ENCODE data around the gene GLT8D1.
A peak's percentile ranks its signal among the peaks of the same experiment; 100 is the strongest.

GLT8D1 gene

DNA sequence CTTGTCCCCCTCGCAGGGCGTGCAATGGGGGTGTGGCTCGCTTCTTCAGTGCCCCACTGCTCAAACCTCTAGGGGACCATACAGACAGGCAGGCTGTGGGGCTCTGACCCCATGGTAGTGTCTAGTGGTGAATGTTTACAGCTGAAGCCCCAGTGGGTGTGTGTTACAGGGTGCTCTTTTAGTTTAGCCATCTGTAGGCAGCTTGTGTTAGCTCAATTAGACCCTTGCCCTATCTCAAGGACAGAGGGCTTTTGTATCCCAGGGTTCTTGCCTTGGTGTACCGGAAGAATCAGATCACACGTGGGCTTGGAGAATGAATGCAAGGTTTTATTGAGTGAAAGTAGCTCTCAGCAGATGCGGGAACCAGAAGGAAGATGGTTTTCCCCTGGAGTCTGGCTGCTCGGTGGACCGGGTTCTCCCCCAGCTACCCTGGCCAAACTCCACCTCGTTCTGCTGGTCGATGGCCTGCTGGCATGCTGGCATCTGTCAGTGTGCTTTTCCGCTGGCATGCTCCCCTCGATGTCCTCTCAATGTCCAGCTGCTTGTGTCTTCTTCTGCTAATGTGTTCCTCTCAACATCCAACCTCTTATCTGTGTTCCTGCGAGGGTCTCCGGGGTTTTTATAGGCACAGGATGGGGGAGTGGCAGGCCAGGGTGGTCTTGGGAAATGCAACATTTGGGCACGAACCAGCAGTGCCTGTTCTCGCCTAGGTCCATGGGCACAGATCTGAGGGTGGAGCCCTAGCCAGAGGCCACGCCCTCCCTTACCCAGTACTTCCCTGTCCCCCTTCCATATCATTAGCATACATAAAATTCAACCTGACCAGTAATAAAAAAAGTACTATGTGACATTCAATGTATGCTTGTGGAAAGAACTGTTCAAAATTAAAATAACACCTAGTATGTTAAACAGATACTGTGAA lies 7.0 kb upstream of the GLT8D1 start:
- DNase-seq (ENCODE audit: low spot score), result no peak

DNA sequence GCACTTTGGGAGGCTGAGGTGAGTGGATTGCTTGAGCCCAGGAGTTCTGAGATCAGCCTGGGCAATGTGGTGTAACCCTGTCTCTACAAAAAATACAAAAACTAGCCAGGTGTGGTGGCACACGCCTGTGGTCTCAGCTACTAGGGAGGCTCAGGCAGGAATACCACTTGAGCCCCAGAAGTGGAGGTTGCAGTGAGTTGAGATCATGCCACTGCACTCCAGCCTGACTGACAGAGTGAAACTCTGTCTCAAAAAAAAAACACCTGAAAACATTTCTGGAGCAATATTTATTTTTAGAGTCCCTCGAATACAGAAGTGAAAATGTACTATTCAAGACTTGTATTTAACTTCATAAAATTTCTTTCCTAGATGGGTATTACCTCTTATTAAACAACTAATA lies 4.9 kb upstream of the GLT8D1 start:
- no peak for DNase-seq (ENCODE audit: low spot score)

- DNase-seq (ENCODE audit: low spot score), result no peak
Measured at GRCh38 chr3:52707585-52707984, 2.0 kb upstream of the GLT8D1 start.

- DNase-seq (ENCODE audit: low spot score), result no peak
Measured at GRCh38 chr3:52705438-52705687, 228 bp downstream of the GLT8D1 start.

- DNase-seq (ENCODE audit: low spot score), result no peak
Measured at GRCh38 chr3:52704611-52705437, 767 bp downstream of the GLT8D1 start.

GRCh38 chr3:52703341-52703740 lies 2.2 kb downstream of the GLT8D1 start:
- no peak for DNase-seq (ENCODE audit: low spot score)

DNA sequence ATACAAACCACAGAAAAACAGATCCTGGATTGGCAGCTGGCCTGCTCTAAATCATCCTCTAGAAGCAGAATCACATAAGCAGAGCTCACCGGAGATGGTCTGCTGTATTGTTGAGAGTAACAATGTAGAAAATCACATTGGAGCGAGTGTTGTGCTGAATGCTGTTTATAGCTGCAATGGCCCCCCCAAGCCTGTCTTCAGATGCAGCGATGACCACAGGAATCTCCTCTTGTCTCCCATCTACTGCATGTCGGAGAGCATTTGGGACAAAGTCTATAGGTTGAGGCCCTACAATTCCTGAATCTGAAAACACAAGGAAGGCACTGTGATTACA lies 8.0 kb downstream of the GLT8D1 start:
- DNase-seq (ENCODE audit: low spot score), result no peak

GRCh38 chr3:52696830-52697631 lies 8.6 kb downstream of the GLT8D1 start:
- DNase-seq (ENCODE audit: low spot score), result no peak

GRCh38 chr3:52695798-52696671 lies 9.6 kb downstream of the GLT8D1 start:
- DNase-seq (ENCODE audit: low spot score), result no peak

DNA sequence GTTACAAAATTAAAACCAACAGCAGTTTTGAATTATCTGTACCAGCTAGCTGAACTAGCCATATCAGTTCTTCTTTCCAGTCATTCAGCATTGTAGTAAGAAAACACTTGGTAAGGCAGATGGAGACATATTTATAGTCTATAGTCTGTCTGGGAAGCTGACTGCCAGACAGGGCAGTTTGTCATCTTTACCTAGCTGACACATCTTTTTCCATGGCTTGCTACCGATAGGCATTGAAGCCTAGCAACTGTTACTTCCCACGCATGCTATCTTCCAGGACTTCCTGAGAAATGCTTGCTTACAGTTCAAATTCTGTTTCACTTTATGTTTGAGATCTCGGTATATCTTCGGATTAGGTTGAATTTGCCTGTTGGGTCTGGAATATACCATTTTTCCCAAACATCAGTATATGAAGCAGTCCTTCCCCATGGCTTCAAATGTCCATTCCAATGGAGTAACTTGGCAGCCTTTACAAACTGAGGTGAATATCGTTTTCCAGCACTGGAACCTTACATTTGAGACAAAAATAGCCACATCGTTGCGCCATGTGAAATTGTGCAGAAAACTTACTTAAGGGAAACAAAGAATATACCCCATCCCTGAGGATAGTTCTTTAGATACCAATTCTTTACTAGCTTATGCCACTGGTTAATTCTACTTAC lies 10.9 kb downstream of the GLT8D1 start:
- no peak for DNase-seq (ENCODE audit: low spot score)

DNA sequence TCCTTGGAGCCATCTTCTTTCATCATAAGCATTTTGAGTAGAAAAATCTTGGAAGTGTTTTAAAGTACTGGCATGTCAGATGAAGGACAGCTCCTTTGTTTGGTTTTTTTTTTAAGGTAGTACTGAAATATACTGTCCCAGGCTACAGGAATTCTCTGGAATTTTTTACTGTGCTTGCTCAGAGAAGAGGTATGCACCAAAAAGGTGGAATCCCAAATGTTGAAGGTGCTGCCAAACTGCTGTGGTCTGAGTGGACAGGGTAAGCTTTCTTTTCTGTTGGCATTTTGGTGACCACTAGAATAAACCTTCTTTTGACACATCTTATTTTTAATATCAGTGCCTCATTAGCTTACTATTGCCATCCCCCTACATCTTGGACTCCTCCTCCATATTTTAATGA lies 12.5 kb downstream of the GLT8D1 start:
- DNase-seq (ENCODE audit: low spot score), result no peak

- no peak for DNase-seq (ENCODE audit: low spot score)
Measured at GRCh38 chr3:52690560-52690959, 15.0 kb downstream of the GLT8D1 start.

DNA sequence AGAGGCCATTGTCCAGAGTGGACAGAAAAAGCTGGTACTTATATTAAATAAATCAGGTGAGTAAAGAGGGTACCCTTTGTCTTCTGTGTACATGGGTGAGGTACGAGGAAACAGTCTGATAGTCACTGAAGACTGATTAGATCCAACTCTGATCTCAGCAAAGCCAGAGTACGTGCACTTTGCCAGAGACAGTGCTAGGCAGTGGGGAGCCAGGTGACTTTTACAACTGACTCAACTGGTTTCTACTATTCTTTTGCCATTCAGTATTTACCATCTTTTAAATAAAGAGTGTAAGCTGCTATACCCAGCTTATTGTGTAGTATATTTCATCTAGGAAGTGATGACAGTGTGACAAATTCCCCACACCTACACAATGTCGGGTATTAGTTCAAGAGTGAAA lies 16.4 kb downstream of the GLT8D1 start:
- DNase-seq (ENCODE audit: low spot score), result no peak

DNA sequence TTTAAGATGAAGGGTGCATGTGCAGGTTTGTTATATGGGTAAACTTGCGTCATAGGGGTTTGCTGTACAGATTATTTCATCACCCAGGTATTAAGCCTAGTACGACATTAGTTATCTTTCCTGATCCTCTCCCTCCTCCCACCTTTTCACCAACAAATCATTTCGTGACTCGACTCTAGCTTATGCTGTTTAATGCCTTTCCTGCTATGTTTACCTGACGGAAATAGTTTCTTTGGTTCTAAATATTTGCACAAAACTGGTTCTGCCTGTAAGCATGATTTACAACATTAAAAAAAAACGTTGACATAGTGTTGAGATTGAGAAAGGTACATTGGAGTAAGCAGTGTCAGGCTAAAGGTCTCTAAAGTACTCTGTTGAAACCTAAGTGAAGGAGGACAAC lies 17.3 kb downstream of the GLT8D1 start:
- DNase-seq (ENCODE audit: low spot score), result no peak

- peak; percentile 90 for DNase-seq (ENCODE audit: low spot score)
Measured at GRCh38 chr3:52685709-52686691, 19.6 kb downstream of the GLT8D1 start, which contains the start of the genes GNL3 and PBRM1. GNL3 (plus strand) TSS chr3:52686032; CDS start chr3:52686093, 61 bp downstream. PBRM1 (minus strand) TSS chr3:52685913.

GRCh38 chr3:52685285-52685708 lies 20.3 kb downstream of the GLT8D1 start:
- peak; percentile 66 for DNase-seq (ENCODE audit: low spot score)

DNA sequence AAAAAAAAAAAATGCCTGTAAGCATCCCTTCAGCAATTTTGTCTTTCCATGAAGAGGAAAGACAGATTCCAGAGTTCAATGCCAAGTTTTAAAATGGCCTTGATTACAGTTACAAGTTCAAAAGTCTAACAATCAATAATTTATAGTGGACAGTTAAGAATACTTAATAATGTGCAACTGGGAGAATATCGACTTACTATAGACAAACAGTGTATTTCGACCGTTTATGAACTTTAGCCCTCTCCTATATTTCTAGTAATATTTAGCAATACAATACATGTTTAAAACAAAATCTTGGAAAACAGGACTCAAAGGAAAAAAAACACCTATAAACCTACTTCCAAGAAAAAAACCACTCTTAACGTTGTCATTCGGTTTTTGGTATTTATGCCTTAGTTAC lies 21.4 kb downstream of the GLT8D1 start:
- DNase-seq (ENCODE audit: low spot score), result no peak

- no peak for DNase-seq (ENCODE audit: low spot score)
Measured at GRCh38 chr3:52683611-52684010, 22.0 kb downstream of the GLT8D1 start.

DNA sequence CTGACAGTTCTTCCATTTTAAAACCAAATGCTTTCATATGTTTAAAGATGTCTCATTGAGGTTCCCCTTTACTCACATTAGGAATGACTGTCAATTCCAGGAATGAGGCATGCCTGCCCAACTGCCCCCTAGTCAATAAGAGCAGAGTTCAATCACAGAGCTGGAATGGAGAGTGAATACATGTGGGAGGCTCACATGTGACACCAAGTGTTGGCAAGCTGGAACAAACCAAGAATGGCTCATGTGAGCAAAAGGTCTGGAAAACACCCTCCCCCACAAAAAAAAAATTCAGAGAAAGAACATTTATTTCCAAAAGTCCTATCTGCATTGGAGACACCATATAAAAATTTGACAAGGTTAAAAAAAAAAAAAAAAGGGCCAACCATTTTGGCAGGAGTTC lies 23.6 kb downstream of the GLT8D1 start:
- no peak for DNase-seq (ENCODE audit: low spot score)

DNA sequence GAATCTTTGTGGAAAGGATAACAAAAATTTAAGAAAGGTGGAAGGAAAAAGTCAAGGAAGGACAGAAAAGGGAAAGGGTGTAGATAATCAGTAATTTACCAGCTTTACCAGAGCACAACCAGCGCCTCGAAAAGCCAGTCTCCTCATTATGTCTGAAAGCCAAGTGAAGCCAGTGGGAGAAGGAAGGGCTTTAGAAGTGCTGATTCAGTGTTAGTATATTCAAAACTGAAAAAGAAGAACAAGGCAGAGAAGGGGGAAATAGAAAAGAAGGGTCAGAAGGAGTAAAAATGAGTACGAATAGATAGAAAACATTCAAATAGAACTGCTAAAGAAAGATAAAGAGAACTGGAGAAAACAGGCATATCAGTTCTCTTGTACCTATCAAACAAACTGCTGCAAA lies 24.0 kb downstream of the GLT8D1 start:
- DNase-seq (ENCODE audit: low spot score), result no peak

Data from CD4-positive, alpha-beta T cell treated with Interleukin-6 at 100 ng/mL for 8 hours (primary cell).